CD4-positive, alpha-beta memory T cell (primary cell): ENCODE measurements around the gene TMEM141. TPM values are rescaled to one million over a fixed set of nuclear protein-coding genes. Genes with fewer than 3 reads are reported as not detected.
"Not testable (repeated sequence)": the region's sequence is repeated elsewhere in the genome, so short reads cannot be mapped to it uniquely, and the experiment has no call there.

Source experiments
- CTCF ChIA-PET: fragments of 350-600 bp; sonication (Branson Sonifier 250); formaldehyde crosslinking; loops from one replicate; lab custom pipeline; 2021; ENCODE audit warnings: inconsistent platforms; ENCODE audit not compliant: partially characterized antibody; lab: Charles Lee
- POLR2A ChIA-PET: fragments of 350-600 bp; sonication (Branson Sonifier 250); formaldehyde crosslinking; loops from one replicate; lab custom pipeline; 2021; ENCODE audit not compliant: partially characterized antibody; lab: Charles Lee
- DNase-seq, 5 donors: peaks; one replicate each; pipeline versions ENCODE4 v3.0.0 to v3.0.0-alpha.2; 2020 to 2022; ENCODE audit warnings: mixed read lengths in 1 of 5
- H3K27ac ChIP-seq: one replicate; pipeline ENCODE4 v1.7.0; 2013; ENCODE audit warnings: low read depth, low read length
- H3K27me3 ChIP-seq: 2 replicates; pipeline ENCODE4 v1.7.0; 2013; ENCODE audit warnings: mild to moderate bottlenecking, low read length, moderate library complexity; ENCODE audit not compliant: insufficient read depth
- H3K36me3 ChIP-seq: 2 replicates; pipeline ENCODE4 v1.7.0; 2013; ENCODE audit warnings: mild to moderate bottlenecking, low read length, moderate library complexity; ENCODE audit not compliant: insufficient read depth
- H3K4me1 ChIP-seq: 2 replicates; pipeline ENCODE4 v1.7.0; 2013; ENCODE audit warnings: mild to moderate bottlenecking, low read length, moderate library complexity; ENCODE audit not compliant: insufficient read depth
- H3K4me3 ChIP-seq, 2 donors: one replicate each; pipeline ENCODE4 v1.7.0; 2013; ENCODE audit warnings: low read length in 2 of 2, mild to moderate bottlenecking in 1 of 2
- H3K9me3 ChIP-seq, 2 donors: one replicate each; pipeline ENCODE4 v1.7.0; 2013; ENCODE audit warnings: low read length in 2 of 2, control low read depth in 1 of 2; ENCODE audit not compliant: control insufficient read depth in 1 of 2
- H3K27ac Mint-ChIP-seq, 7 donors: one replicate each; pipeline ENCODE4 v1.8.0; 2020 to 2021; ENCODE audit warnings: mixed read lengths in 7 of 7, mild to moderate bottlenecking in 6 of 7, inconsistent platforms in 3 of 7, moderate library complexity in 3 of 7
- H3K27me3 Mint-ChIP-seq, 2 donors: one replicate each; pipeline ENCODE4 v1.8.0; 2020 to 2021; ENCODE audit warnings: mixed read lengths in 2 of 2
- H3K36me3 Mint-ChIP-seq, 2 donors: one replicate each; pipeline ENCODE4 v1.8.0; 2020 to 2021; ENCODE audit warnings: mixed read lengths in 2 of 2, inconsistent platforms in 1 of 2, mild to moderate bottlenecking in 1 of 2
- H3K4me1 Mint-ChIP-seq, 4 donors: one replicate each; pipeline ENCODE4 v1.8.0; 2020 to 2021; ENCODE audit warnings: mixed read lengths in 4 of 4, mild to moderate bottlenecking in 1 of 4
- H3K4me3 Mint-ChIP-seq, 8 donors: one replicate each; pipeline ENCODE4 v1.8.0; 2020 to 2021; ENCODE audit warnings: mixed read lengths in 8 of 8, mild to moderate bottlenecking in 7 of 8, moderate library complexity in 6 of 8, inconsistent platforms in 3 of 8
- H3K9me3 Mint-ChIP-seq, 8 donors: one replicate each; pipeline ENCODE4 v1.8.0; 2020 to 2021; ENCODE audit warnings: mixed read lengths in 8 of 8, mild to moderate bottlenecking in 5 of 8, inconsistent platforms in 3 of 8, moderate library complexity in 1 of 8
- intact Hi-C: fragments of 100-400 bp; cut with micrococcal nuclease; formaldehyde crosslinking; loops from one replicate; pipeline ENCODE4 v1.15.1; 2023
- polyA plus RNA-seq, 2 donors: library from polyadenylated mRNA; unstranded; fragments of 300-500 nt; fragmentation: Illumina TruSeq; gene quantifications; one replicate each; pipeline ENCODE4 v1.2.3, GENCODE V29; 2021
- total RNA-seq, 2 experiments: library from RNA; stranded (reverse); gene quantifications; one replicate each; pipeline ENCODE4 v1.2.3, GENCODE V29; 2021

The TMEM141 gene
- total and polyA plus RNA-seq, 4 experiments from 2014 or later, result 34.3 to 53.4 (median 44.7) TPM

GRCh38 chr9:136755302-136756133, 35.6 kb upstream of the TMEM141 start:
- H3K9me3 ChIP-seq, H3K4me3 ChIP-seq, H3K27ac ChIP-seq, H3K4me1 ChIP-seq, intact Hi-C loops, H3K36me3 Mint-ChIP-seq, H3K4me3 Mint-ChIP-seq, H3K4me1 Mint-ChIP-seq, H3K27me3 ChIP-seq, H3K36me3 ChIP-seq: not testable (repeated sequence)
- DNase-seq, result peak in 1 of 5 donors; percentile 29
- Mint-ChIP-seq H3K27ac (peak overlapping the region in 1 of 7 donors; percentile 53), H3K27me3 (peaks cover 5 to 11% of the 10 kb centered on the region in 2 donors), H3K9me3 (peaks cover 3 to 29% (median 20%) of the 10 kb centered on the region in 8 donors)
- ChIA-PET POLR2A (interaction anchor here (0.5 kb wide), 1 partner anchor 29 kb away, joined by 6 read pairs; no protein-coding TSS in a partner anchor), CTCF (interaction anchor here (0.9 kb wide), 1 partner anchor 16 kb away, joined by 4 read pairs; no protein-coding TSS in a partner anchor)

- H3K27me3 Mint-ChIP-seq, result peaks cover 5 to 11% of the 10 kb centered on the region in 2 donors
- peaks cover 0 to 2% (median under 1%) of the 10 kb centered on the region in 4 donors for H3K4me1 Mint-ChIP-seq
Observed at GRCh38 chr9:136756134-136756438, 35.1 kb upstream of the TMEM141 start.

GRCh38 chr9:136756836-136757235, 34.3 kb upstream of the TMEM141 start:
- H3K36me3 Mint-ChIP-seq, result peaks cover 0 to 4% of the 10 kb centered on the region in 2 donors
- H3K9me3 Mint-ChIP-seq, result peaks cover 0 to 19% (median 13%) of the 10 kb centered on the region in 8 donors
- Histone ChIP-seq H3K4me1 (no peaks in the 10 kb centered on the region), H3K9me3 (peaks cover 0 to 5% of the 10 kb centered on the region in 2 donors), H3K27me3 (no peaks in the 10 kb centered on the region), H3K4me3 (no peak overlapping the region), H3K36me3 (no peaks in the 10 kb centered on the region), H3K27ac (no peak overlapping the region)
- H3K4me1 Mint-ChIP-seq, result peaks cover 0 to 2% (median under 1%) of the 10 kb centered on the region in 4 donors
- no peak overlapping the region for H3K4me3 Mint-ChIP-seq
- H3K27me3 Mint-ChIP-seq, result peaks cover 5 to 9% of the 10 kb centered on the region in 2 donors
- POLR2A ChIA-PET, result no interaction called here
- CTCF ChIA-PET, result no interaction called here
- H3K27ac Mint-ChIP-seq, result no peak overlapping the region
- peak in 1 of 5 donors; percentile 7 for DNase-seq
- intact Hi-C loops, result no loop called here

More at GRCh38 chr9:136756134-136756438, 35.1 kb upstream of the TMEM141 start:
- H3K4me1 ChIP-seq, result no peaks in the 10 kb centered on the region
- peaks cover 0 to 4% of the 10 kb centered on the region in 2 donors for H3K36me3 Mint-ChIP-seq
- CTCF ChIA-PET, result no interaction called here
- H3K9me3 Mint-ChIP-seq, result peaks cover 3 to 26% (median 19%) of the 10 kb centered on the region in 8 donors
- no peak overlapping the region for H3K27ac Mint-ChIP-seq
- intact Hi-C loops, result no loop called here
- no peak overlapping the region for H3K4me3 ChIP-seq
- peaks cover 0 to 6% of the 10 kb centered on the region in 2 donors for H3K9me3 ChIP-seq
- H3K36me3 ChIP-seq, result no peaks in the 10 kb centered on the region
- POLR2A ChIA-PET, result interaction anchor here (0.5 kb wide), 1 partner anchor 29 kb away, joined by 6 read pairs; no protein-coding TSS in a partner anchor
- no peak overlapping the region for H3K27ac ChIP-seq
- DNase-seq, result no peak
- no peaks in the 10 kb centered on the region for H3K27me3 ChIP-seq
- no peak overlapping the region for H3K4me3 Mint-ChIP-seq

GRCh38 chr9:136757328-136757727, 33.8 kb upstream of the TMEM141 start:
- no peak overlapping the region for H3K4me3 Mint-ChIP-seq
- POLR2A ChIA-PET, result no interaction called here
- H3K27me3 Mint-ChIP-seq, result peaks cover 5 to 8% of the 10 kb centered on the region in 2 donors
- Histone ChIP-seq H3K27ac (no peak overlapping the region), H3K4me3 (no peak overlapping the region), H3K36me3 (no peaks in the 10 kb centered on the region), H3K4me1 (no peaks in the 10 kb centered on the region), H3K9me3 (peaks cover 0 to under 1% of the 10 kb centered on the region in 2 donors), H3K27me3 (no peaks in the 10 kb centered on the region)
- CTCF ChIA-PET, result interaction anchor here (1.0 kb wide), 2 partner anchors 21 to 28 kb away, joined by 3 to 5 read pairs; no protein-coding TSS in a partner anchor
- peaks cover 0 to 14% (median 9%) of the 10 kb centered on the region in 8 donors for H3K9me3 Mint-ChIP-seq
- no peak overlapping the region for H3K27ac Mint-ChIP-seq
- DNase-seq, result peak in 1 of 5 donors; percentile 4
- H3K4me1 Mint-ChIP-seq, result peaks cover 0 to 2% (median under 1%) of the 10 kb centered on the region in 4 donors
- intact Hi-C loops, result no loop called here
- peaks cover 0 to 3% of the 10 kb centered on the region in 2 donors for H3K36me3 Mint-ChIP-seq

- CTCF ChIA-PET, result interaction anchor here (1.0 kb wide), 2 partner anchors 20 to 28 kb away, joined by 3 to 5 read pairs; no protein-coding TSS in a partner anchor
- H3K9me3 ChIP-seq, result no peaks in the 10 kb centered on the region
- intact Hi-C loops, result no loop called here
- no peaks in the 10 kb centered on the region for H3K36me3 Mint-ChIP-seq
- peaks cover 0 to 10% (median 5%) of the 10 kb centered on the region in 8 donors for H3K9me3 Mint-ChIP-seq
- H3K4me3 ChIP-seq, result no peak overlapping the region
- peaks cover 0 to 2% (median under 1%) of the 10 kb centered on the region in 4 donors for H3K4me1 Mint-ChIP-seq
- no peaks in the 10 kb centered on the region for H3K27me3 ChIP-seq
- peak in 1 of 5 donors; percentile 34 for DNase-seq
- H3K27ac Mint-ChIP-seq, result no peak overlapping the region
- no peaks in the 10 kb centered on the region for H3K4me1 ChIP-seq
- H3K27ac ChIP-seq, result no peak overlapping the region
- no peak overlapping the region for H3K4me3 Mint-ChIP-seq
- POLR2A ChIA-PET, result interaction anchor here (0.9 kb wide), 1 partner anchor 30 kb away, joined by 3 read pairs; no protein-coding TSS in a partner anchor
- no peaks in the 10 kb centered on the region for H3K36me3 ChIP-seq
- peaks cover 5 to 8% of the 10 kb centered on the region in 2 donors for H3K27me3 Mint-ChIP-seq
Observed at GRCh38 chr9:136757751-136758140, 33.4 kb upstream of the TMEM141 start.

GRCh38 chr9:136759001-136759400, 32.1 kb upstream of the TMEM141 start:
- Mint-ChIP-seq H3K4me3 (no peak overlapping the region), H3K27me3 (peaks cover 5 to 8% of the 10 kb centered on the region in 2 donors), H3K36me3 (no peaks in the 10 kb centered on the region), H3K4me1 (peaks cover 0 to 2% (median under 1%) of the 10 kb centered on the region in 4 donors), H3K9me3 (peaks cover 0 to 9% (median 4%) of the 10 kb centered on the region in 8 donors), H3K27ac (no peak overlapping the region)
- POLR2A ChIA-PET, result interaction anchor here (0.7 kb wide), 1 partner anchor 23 kb away, joined by 3 read pairs; no protein-coding TSS in a partner anchor
- H3K4me1 ChIP-seq, result no peaks in the 10 kb centered on the region
- no peaks in the 10 kb centered on the region for H3K9me3 ChIP-seq
- no peaks in the 10 kb centered on the region for H3K36me3 ChIP-seq
- H3K27me3 ChIP-seq, result no peaks in the 10 kb centered on the region
- no peak overlapping the region for H3K27ac ChIP-seq
- CTCF ChIA-PET, result interaction anchor here (0.6 to 1.2 kb wide), 4 partner anchors 9 to 31 kb away, joined by 3 to 5 read pairs (median 3); no protein-coding TSS in a partner anchor
- intact Hi-C loops, result no loop called here
- no peak overlapping the region for H3K4me3 ChIP-seq
- DNase-seq, result no peak
